Femur (tissue), 1 donor: ENCODE measurements around the gene SYT8.
"Not testable (repeated sequence)": the region's sequence is repeated elsewhere in the genome, so short reads cannot be mapped to it uniquely, and the experiment has no call there.

Experiments
- DNase-seq: peaks from one replicate; pipeline ENCODE4 v3.0.0-alpha.2; 2017

Gene SYT8, protein sequence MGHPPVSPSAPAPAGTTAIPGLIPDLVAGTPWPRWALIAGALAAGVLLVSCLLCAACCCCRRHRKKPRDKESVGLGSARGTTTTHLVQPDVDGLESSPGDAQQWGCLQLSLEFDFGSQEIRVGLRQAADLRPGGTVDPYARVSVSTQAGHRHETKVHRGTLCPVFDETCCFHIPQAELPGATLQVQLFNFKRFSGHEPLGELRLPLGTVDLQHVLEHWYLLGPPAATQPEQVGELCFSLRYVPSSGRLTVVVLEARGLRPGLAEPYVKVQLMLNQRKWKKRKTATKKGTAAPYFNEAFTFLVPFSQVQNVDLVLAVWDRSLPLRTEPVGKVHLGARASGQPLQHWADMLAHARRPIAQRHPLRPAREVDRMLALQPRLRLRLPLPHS

DNA sequence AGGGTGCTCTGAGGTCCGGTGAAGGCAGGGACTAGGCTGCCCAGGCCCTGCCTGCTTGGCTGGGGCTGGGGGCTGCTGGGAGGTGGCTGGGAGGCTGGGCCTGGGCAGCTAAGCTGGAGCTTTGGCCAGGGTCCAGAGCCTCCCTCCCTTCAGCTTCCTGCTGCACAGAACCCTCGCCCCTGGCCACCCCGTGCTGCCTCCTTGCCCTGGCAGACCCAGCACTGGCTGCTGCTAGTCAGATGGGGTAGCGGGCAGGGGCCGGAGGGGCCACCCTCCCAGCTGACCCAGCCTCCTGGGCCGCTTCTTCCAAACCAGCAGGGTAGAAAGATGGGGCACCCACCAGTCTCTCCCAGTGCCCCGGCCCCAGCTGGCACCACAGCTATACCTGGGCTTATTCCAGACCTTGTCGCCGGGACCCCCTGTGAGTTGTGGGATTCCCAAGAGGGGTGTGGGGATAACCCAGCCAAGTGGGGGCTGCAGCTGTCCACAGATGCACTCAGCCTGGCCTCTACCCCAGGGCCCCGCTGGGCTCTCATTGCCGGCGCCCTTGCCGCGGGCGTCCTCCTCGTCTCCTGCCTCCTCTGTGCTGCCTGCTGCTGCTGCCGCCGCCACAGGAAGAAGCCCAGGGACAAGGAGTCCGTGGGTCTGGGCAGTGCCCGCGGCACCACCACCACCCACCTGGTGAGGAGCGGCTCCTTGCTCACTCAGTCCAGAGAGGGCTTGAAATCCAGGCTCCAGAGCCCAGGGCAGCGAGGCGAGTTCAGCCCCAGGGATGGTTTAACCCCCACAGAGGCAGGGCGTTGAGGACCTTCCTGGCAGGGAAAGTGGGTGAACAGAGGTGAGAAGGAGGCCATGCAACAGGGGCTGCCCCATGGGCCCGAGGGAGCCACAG lies at the start of gene SYT8:
TSS of gene SYT8 (plus strand) at position 212 of the 892 bp plus-strand sequence. CDS start at position 328, 116 bp downstream.
- DNase-seq = no peak

DNA sequence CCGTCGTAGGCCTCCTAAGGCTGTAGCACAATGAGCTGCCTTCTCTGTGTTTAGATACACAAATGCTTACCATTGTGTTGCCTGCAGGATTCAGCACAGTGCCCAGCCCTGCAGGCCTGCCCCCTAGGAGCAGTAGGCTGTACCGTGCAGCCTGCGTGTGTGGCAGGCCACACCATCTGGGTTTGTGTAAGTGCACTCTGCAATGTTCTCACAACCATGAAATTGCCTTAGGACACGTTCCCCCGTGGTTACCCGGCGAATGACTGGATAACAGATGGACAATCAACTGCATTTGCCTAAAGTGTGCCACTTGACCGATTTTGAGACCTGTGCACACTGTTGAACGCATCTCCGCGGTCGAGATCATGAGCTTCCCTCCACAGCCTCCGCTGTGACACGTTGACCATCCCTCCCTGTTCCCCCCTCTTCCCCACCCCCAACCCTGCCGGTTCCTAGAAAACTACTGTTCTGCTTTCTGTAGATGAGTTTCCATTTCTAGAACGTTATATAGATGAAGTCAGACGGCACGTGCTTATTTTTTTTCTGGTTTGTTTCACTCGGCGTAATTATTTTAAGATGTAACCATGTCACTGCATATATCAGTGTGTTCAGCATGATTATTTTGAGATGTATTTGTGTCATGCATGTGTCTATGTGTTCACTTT lies 48.9 kb upstream of the SYT8 start:
- no peak for DNase-seq

DNA sequence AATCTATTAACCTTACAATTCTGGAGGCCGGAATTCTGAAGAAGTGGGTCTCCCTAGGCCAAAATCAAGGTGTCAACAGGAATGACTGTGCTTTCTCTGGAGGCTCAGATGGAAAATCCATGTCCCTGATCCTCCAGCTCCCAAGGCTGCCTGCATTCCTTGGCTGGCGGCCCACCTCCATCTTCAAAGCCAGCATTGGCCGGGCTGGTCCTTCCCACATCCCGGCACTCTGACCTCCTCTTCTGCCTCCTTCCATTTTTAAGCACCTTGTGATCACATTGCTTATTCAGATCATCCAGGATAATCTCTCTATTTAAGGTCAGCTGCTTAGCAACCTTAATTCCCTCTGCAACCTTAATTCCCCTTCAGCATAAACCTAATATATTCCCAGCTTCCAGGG lies 48.3 kb upstream of the SYT8 start:
- no peak for DNase-seq

DNA sequence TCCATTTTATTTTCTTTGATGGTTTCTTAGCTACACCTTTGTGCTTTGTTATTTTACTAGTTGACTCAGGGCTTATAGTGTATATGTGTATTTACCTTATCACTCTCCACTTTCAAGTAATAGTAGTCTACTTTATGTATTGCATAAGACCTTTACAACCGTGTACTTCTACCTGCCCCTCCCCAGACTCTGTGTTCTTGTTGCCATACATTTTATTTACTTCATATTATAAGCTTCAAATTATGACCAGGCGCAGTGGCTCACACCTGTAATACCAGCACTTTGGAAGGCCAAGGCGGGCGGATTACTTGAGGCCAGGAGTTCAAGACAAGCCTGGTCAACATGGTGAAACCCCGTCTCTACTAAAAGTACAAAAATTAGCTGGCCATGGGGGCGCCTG lies 42.9 kb upstream of the SYT8 start:
- no peak for DNase-seq

DNA sequence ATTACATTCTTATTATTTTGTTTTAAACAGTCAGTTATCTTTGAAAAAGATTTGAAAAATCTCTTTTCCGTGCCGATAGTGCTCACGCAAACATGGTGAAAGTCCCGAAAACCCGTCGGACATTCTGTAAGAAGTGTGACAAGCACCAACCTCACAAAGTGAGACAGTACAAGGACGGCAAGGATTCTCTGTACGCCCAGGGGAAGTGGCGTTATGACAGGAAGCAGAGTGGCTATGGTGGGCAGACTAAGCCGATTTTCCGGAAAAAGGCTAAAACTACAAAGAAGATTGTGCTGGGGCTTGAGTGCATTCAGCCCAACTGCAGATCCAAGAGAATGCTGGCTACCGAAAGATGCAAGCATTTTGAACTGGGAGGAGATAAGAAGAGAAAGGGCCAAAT lies 42.3 kb upstream of the SYT8 start:
- no peak for DNase-seq

DNA sequence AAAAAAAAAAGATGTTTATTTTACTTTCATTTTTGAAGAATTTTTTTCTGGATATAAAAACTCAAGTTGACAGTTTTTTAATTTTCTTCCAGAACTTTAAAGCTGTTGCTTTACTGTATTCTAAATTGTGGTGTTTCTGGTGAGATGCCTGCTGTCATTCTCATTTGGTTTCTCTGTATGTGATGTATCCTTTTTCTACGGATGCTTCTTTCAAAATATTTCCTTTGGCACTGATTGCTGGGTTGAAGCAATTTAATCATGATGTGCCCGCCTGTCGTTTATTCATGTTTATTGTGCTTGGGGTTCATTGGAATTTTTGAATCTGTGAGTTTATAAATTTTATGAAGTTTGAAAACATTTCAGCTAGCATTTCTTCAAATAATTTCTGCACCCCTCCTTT lies 41.7 kb upstream of the SYT8 start:
- no peak for DNase-seq

DNA sequence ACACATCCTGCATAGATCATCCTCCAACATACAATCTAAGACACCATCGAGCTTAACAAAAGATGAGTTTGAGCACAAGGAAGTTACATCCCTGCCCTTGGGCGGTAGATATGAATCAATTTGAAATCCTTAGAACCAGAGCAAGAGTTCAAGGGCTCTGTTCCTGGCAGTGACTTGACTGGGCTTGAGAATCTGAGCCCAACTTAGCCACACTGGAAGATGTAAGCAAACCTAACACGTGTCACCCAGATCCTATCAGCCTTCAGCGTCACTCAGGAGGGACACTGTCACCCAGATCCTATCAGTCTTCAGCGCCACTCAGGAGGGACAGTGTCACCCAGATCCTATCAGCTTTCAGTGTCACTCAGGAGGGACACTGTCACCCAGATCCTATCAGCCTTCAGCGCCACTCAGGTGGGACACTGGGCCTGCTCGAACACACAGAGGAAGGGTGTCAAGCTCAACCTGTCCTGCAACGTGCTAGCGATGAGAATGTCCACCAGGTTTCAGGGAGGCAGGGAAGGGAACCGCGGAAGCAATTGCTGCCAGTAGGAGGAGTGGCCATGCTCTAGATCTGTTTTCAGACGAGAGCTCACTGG lies 38.3 kb upstream of the SYT8 start:
- DNase-seq = no peak

DNA sequence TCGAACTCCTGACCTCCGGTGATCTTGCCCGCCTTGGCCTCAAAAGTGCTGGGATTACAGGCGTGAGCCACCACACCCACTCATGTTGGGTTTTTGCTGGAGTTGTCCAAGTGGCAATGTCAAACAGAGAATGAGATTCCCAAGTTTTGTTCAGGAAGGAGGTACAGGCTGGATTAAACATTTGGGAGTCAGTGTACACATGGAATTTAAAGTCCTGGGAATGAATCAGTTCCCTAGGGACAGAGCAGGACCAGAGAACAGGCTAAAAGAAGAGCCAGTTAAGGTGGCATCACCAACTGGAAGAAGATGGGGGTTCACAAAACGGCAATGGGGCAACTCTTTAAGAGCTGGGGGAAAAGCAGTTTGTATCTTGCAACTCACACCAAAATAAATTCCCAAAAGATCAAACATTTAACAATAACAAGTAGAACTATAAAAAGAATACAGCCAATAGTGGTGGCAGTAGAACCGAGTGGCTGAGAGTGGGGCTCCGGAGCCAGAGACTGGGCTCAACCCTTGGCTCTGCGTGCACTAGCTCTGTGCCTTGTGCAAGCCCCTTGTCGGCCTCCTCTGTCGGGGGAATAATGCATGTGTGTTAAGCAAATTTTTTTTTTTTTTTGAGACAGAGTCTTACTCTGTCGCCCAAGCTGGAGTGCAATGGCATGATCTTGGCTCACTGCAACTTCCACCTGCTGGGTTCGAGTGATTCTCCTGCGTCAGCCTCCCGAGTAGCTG lies 37.2 kb upstream of the SYT8 start:
- DNase-seq = no peak

DNA sequence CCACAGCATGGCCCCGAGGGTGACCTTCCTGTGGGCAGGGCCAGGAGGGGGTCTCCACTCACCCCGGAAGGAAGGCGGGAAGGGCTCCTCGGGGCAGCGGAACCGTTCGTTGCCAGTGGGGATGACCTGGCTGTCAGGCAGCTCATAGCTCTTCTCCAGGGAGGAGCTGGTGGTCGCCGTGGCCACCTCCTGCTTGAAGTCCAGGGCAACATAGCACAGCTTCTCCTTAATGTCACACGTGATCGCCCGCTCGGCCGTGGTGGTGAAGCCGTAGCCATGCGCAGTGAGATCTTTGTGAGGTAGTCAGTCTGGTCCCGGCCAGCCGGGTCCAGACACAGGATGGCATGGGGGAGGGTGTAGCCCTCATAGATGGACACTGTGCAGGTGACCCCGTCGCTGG lies 31.5 kb upstream of the SYT8 start:
- DNase-seq = no peak

DNA sequence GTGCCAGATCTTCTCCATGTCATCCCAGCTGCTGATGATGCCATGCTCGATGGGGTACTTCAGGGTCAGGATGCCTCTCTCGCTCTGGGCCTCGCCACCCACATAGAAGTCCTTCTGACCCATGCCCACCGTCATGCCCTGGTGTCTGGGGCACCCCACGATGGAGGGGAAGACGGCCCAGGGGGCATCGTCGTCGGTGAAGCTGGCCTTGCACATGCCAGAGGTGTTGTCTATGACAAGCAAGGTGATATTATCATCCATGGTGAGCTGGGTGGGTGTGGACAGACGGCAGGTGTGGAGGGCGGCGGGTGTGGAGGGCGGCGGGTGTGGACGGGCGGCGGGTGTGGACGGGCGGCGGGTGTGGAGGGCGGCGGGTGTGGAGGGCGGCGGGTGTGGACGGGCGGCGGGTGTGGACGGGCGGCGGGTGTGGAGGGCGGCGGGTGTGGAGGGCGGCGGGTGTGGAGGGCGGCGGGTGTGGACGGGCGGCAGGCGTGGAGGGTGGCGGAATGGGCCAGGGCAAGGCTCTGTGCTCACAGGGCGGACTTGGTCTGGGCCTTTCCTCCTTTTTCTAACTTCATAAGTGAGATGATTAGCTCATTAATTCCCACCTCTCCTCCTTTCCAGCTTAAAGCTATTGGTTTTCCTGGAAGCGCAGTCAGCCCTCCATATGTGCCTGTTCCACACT lies 30.8 kb upstream of the SYT8 start:
- not testable (repeated sequence) for DNase-seq

DNA sequence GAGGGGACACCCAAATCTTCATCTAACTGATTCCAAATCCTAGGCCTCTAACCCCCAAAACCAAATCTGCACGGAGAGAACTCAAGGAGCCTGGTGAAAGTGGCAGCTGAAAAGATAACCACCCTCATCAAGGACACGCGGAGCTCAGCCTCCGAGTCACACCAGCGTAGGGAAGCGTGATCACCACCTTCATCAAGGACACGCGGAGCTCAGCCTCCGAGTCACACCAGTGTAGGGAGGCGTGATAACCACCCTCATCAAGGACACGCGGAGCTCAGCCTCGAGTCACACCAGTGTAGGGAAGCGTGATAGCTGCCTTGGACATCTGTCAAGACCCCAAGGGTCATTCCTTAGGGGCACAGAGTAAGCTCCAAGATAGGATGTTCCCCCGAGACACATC lies 29.3 kb upstream of the SYT8 start:
- no peak for DNase-seq

DNA sequence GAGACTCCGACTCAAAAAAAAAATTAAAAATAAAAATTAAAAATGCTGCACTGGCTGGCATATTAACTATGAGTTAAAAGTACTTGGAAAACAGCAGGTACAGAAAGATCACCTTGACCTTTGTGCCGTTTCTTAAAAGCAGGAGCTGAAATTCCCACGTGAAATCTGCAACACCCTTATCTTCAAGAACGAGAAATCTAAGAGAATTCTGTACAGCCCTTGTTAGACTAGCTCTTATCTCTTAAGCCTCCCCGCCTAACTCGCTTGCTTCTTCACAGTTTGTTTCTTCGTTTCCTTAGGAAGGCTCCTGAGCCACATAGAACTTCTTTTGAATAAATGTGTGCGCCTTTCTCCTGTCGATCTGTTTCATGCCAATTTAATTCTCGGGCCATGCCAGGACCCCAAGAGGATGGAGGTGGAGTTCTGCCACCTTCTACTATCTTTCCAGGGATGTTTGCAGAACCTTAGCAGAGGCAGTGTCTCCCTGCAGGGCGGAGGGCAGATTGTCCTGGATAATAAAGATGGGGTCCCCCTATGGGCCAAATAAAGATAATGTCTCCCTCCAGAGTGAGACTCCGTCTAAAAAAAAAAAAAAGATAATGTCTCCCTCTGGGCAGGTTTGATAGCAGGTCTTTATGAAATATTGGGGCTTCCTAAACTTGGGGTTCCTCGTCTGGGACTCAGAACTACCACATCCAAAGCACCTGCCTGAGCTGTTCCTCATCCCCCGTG lies 27.4 kb upstream of the SYT8 start:
- no peak for DNase-seq

DNA sequence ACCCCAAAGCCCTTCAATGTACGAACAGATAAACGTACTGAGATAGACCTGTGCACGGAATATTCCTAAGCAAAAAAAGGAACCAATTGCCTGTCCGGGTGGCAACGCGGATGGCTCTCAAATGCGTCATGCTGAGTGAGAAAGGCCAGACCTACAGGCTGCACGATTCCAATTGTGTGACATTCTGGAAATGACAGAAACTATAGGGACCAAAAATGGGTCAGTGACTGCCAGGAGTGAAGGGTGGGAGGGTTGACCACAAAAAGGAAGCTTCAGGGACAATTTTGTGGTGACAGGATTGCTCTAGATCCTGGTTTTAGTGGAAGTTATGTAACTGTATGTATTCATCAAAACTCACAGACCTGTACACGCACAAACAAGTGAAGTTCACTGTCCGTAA lies 24.0 kb upstream of the SYT8 start:
- no peak for DNase-seq

DNA sequence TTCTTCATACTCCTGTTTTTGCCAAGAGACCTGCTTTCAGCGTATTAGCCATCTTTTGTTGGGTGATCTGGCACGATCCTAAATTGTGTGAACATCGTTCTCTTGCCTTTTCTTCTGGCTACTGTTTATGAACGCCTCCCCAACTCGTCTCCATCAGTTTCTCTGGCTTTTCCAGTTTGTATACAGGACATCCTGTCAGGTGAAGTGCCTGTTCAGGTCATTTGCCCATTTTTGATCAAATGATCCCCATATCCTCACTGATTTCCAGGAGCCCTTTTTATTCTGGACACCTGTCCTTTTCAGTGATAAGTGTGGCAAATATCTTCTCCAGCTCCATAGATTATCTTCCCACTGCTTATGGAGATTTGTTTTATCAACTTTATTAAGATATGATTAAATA lies 22.5 kb upstream of the SYT8 start:
- no peak for DNase-seq

DNA sequence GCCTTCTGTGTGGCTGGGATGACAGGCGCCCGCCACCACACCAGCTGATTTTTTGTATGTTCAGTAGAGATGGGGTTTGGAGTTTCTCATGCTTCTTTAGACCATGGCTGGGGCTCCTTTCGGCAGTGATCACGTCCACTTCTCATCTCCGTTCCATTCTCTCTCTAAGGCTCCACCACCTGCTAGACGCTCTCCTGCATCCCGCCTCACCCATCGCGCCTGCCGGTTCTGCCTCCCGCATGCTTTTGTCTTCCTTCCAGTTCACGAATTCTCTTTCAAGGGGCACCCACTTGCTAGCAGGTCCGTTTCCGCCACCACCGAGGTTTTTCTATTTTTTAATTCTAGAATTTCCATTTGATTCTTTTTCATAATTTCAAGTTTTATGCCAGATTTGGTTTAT lies 22.0 kb upstream of the SYT8 start:
- DNase-seq = no peak

DNA sequence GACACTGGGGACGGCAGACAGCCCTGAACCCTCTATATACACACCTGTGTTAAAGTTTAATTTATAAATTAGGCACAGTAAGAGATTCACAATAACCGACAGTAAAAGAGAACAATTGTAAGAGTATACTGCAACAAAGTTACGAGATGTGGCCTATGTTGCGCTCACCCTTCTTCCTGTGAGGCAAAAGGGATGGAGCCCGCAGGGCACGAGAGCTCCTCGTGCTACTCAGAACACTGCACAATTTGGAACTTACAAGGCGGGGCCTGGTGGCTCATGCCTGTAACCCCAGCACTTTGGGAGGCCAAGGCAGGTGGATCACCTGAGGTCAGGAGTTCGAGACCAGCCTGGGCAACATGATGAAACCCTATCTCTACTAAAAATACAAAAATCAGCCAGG lies 21.4 kb upstream of the SYT8 start:
- not testable (repeated sequence) for DNase-seq

DNA sequence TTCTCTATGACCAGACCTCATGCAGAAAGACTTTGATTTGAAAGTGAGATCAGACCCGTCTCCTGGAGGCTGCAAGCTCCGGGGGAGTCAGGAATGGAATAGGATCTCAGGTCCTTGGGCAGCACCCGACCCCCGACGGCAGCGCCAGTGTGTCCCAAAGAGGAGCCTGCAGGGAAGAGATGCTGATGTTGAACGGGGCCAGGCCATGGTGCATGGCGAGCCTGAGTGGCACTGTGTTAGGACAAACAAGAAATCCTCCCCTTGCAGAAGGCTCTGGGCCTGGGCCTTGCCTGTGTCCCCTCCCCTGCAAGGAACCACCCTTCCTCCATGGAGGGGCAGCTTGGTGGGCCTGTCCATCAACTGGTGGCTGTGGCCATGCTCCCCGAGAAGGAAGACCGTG lies 20.1 kb upstream of the SYT8 start:
- no peak for DNase-seq

DNA sequence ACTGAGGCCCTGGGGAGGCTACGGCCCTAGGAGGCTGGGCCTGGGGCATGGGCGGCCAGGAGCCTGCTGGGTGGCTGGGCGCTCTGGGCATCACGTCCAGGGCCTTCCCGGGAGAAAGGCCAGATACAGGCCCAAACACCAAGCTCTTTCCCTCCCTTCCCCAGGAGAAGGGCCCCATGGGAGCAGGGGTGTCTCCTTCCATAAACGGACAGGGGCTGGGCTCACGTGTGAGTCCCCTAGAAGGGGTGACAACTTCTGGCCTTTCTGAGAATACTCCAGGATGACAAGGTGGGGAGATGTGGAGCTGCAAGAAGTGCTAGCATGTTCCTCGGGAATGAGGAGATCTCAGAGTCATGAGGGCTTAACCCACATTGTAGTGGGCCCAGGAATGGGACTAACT lies 19.5 kb upstream of the SYT8 start:
- no peak for DNase-seq

DNA sequence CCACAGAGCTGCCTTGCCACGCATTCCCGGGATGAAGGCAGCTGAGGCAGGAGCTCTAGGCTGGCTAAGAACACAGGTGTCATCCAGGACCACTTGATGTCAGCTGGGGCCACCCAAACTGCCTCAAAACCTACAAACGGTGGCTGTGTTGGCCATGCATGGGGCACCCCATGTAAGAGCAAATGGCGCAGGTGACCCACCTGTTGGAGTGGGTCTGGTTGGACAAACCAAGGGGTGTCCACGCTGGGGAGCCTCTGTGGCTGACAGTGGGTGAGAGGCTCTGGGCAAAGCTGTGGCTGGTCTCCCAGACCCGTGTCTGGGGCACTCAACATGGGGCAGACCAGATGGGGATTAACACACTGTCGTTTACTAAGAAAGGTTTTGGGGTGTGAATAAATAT lies 19.0 kb upstream of the SYT8 start:
- no peak for DNase-seq

DNA sequence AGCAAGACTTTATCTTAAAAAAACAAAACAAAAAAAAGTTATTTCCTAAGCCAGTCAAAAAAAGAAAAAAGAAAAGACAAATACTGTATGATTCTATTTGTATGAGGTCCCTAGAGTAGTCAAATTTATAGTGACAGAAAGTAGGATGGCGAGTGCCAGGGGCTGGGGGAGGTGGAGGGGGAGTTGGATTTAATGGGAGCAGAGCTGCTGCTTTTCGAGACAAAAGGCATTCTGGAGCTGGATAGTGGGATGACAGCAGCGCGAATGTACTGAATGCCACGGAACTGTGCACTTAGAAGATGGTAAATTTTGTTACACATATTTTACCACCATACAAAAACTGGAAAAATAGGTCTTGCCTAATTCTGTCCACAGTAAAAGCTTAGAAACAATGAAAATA lies 17.8 kb upstream of the SYT8 start:
- no peak for DNase-seq

DNA sequence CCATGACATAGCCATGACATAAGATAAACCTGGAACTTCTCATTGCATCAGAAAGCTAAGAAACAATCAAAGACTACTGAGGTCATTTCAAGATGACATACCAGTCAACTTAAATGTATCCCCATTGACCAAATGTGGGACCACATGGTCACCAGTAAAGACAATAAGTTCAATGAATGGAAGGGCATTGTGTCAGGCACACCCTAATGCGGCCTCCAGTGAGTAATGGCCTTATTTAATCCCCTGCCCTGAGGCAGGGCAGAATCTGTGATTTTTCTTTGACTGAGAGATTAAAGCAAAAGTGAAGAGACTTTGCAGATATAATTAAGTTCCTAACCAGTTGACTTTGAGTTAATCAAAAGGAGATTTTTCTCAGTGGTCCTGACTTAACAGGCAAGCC lies 17.3 kb upstream of the SYT8 start:
- no peak for DNase-seq
